Bronchial epithelial cell (primary cell): Measurements from ENCODE around the gene IL17C. TPM values are rescaled to one million over a fixed set of nuclear protein-coding genes. Genes with fewer than 3 reads are reported as not detected.

Source experiments
- DNase-seq: peaks from one replicate; pipeline ENCODE4 v3.0.0-alpha.2; 2010; ENCODE audit warnings: low read depth
- FAIRE-seq: peaks from 2 replicates; lab custom pipeline; 2011; peaks lifted over from hg19 to GRCh38; lab: Jason Lieb, UNC
- H3K27me3 ChIP-seq: 2 replicates; pipeline ENCODE4 v1.5.1; 2011; ENCODE audit warnings: low read length; ENCODE audit not compliant: control insufficient read depth, insufficient read depth
- H3K36me3 ChIP-seq: 2 replicates; pipeline ENCODE4 v1.5.1; 2011; ENCODE audit warnings: low read length; ENCODE audit not compliant: control insufficient read depth, insufficient read depth
- H3K4me3 ChIP-seq: 2 replicates; pipeline ENCODE4 v1.5.1; 2011; ENCODE audit warnings: mild to moderate bottlenecking, low read depth, low read length, control low read depth
- total RNA-seq: library from RNA; depleted of rRNA; stranded (reverse); fragments of >200 nt; gene quantifications from 2 replicates; pipeline ENCODE4 v1.2.1, GENCODE V29; 2014
- TF ChIP-seq, protein P1 (sequence below): IDR thresholded peaks from 2 replicates; pipeline ENCODE4 v1.5.1; 2011; ENCODE audit warnings: mild to moderate bottlenecking, moderate library complexity, low read length, control low read depth, inconsistent platforms; ENCODE audit not compliant: insufficient read depth, severe bottlenecking

Gene IL17C
- total RNA-seq, 1 donor from 2014 or later: under 0.01 TPM

DNA sequence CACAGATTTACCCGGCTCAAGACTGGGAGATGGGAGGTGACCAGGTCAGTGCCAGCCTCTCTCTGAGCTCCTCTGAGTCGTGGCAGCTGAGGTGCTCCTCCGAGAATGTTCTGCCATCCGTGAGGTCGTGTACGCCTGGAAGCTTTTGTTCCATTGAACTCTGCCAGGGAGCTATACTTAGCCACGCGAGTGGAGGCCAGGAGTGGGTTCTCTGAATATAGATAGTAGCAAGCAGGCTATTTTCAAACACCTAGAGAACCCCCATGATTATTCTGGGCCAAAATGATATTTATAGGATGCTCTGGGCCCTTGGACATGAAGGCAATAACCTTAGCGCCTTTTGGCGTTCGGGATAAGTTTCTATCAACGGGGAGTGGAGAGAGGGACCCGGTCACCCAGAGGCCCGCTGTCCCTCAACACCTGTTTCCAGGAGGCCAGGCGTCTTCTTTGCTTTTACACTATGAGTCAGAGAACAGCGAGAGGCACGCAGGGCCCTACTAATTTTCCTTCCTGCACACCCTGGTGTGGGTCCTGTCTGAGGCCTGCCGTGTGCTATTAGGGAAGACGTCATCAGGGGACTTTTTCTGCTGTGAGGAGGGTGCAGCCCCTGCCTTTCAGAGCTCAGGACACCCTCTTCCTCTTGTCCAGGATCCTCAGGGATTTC lies 35.5 kb downstream of the IL17C start:
- no peak for DNase-seq
- Histone ChIP-seq H3K36me3 (no peaks in the 10 kb centered on the region), H3K4me3 (no peak overlapping the region), H3K27me3 (peaks cover 5% of the 10 kb centered on the region)
- FAIRE-seq: no peak
- TF ChIP-seq, protein P1, sequence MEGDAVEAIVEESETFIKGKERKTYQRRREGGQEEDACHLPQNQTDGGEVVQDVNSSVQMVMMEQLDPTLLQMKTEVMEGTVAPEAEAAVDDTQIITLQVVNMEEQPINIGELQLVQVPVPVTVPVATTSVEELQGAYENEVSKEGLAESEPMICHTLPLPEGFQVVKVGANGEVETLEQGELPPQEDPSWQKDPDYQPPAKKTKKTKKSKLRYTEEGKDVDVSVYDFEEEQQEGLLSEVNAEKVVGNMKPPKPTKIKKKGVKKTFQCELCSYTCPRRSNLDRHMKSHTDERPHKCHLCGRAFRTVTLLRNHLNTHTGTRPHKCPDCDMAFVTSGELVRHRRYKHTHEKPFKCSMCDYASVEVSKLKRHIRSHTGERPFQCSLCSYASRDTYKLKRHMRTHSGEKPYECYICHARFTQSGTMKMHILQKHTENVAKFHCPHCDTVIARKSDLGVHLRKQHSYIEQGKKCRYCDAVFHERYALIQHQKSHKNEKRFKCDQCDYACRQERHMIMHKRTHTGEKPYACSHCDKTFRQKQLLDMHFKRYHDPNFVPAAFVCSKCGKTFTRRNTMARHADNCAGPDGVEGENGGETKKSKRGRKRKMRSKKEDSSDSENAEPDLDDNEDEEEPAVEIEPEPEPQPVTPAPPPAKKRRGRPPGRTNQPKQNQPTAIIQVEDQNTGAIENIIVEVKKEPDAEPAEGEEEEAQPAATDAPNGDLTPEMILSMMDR: no peak

DNA sequence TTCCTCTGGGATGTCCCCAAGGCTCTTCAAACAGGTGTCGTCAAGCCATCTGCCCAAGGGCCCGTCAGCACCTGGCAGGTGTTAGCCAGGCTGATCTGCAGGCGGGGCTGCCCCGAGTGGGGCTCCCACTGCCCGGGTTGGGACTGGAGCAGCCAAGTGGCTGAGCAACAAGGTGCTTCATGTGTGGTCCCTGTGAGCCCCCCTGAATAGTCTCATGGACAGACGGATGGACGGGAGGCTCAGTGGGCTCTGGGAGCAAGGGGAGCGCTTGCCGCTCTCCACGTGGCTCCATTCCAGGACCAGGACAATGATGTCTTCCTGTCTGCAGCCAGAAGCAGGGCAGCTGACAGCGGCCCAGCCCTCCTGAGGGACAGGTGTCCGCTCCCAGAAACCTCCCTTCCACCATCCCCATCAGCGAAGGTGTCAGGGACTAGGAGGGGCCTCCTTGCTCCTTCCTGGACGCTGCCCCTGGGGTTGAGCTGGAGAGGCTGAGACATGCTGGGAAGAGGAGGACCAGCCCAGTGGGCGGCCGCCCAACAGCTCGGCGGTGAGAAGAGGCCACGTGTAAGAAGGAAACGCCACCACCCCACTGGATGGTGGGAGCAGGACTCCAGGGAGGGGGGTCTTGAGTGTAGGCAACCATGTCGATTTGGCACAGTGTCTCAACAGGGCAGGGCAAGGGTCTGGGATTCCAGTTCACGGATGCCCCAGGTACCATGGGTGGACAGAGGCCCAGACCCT lies 38.3 kb downstream of the IL17C start:
- FAIRE-seq (no peak), DNase-seq (no peak)
- Histone ChIP-seq H3K4me3 (no peak overlapping the region), H3K36me3 (no peaks in the 10 kb centered on the region), H3K27me3 (peaks cover 8% of the 10 kb centered on the region)
- TF ChIP-seq, protein P1: no peak

DNA sequence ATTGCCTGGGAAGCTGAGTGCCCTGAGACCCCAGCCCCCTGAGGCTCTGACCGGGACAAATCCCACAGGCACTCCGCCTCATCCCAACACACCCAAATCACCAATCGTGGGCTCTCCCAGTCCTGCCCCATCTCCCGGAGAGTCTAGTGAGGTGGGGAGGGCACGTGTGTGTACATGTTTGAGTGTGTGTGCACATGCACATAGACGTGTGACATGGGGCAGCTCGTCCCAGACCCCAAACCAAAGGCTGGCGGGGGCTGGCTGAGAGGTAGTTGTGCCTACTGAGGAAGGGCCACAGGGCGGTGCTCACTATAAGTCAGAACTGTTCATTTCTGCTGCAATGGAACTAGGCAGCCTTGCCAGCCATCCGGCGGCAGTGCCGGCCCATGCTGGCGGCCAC lies 39.3 kb downstream of the IL17C start:
- no peak for DNase-seq
- no peak for FAIRE-seq
- Histone ChIP-seq H3K36me3 (no peaks in the 10 kb centered on the region), H3K4me3 (no peak overlapping the region), H3K27me3 (peaks cover 10% of the 10 kb centered on the region)
- TF ChIP-seq, protein P1: no peak

DNA sequence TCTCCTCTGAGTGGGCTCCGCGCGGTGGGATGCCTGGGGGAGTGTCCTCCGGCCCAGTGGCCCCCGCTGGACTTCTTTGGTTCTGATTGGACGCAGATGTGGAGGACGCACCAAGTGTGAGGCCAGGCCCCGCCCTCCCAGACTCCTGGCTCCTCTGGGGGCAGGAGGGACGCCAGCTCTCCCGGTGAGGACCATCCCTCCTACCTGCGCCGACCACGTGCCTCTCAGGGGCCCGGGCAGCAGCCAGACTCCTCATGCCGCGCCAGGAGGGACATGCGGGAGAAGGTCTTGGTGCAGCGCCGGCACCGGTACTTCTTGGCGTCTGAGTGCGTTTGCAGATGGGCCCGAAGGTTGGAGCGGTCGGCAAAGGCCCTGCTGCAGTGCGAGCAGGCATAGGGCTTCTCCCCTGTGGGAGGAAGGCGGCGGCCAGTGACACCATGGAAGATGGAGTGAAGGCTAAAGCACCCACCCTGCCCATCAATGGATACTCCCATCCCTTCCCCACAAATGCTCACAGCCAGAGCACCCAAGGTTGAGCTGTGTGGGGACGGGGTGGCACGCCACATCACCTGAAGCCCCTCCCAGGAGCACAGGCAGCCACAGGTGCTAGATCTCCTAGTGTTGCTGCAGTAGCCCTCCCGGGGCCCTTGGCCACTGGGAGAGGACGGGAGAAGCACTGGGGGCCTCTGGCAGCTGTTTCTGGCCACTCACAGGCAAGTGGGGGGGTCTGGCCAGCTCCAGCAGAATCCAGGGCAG lies 40.0 kb downstream of the IL17C start:
- FAIRE-seq: no peak
- H3K36me3 ChIP-seq: no peaks in the 10 kb centered on the region
- H3K27me3 ChIP-seq: peaks cover 10% of the 10 kb centered on the region
- TF ChIP-seq, protein P1: no peak
- no peak overlapping the region for H3K4me3 ChIP-seq
- no peak for DNase-seq

DNA sequence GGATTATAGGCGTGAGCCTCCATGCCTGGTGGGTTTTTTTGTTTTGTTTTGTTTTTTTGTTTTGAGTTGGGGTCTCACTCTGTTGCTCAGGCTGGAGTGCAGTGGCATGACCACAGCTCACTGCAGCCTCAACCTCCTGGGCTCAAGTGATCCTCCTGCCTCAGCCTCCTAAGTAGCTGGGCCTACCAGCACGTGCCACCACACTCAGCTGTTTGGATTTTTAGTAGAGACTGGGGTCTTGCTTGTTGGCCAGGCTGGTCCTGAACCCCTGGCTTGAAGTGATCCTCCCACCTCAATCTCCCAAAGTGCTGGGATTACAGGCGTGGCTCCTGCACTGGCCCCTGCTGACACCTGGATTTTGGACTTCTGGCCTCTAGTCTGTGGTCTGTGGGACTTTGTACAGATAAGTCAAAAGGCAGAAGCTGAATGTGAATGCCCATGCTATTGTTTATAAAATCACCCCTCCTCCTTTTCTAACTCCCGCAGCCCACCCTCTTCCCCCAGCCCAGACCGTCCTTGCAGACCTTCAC lies 42.2 kb downstream of the IL17C start:
- DNase-seq: no peak
- TF ChIP-seq, protein P1: no peak
- Histone ChIP-seq H3K36me3 (no peaks in the 10 kb centered on the region), H3K27me3 (peaks cover 10% of the 10 kb centered on the region), H3K4me3 (no peak overlapping the region)
- no peak for FAIRE-seq
